ENCODE results near the gene KCNT1. TPM values are rescaled to one million over a fixed set of nuclear protein-coding genes. Genes with fewer than 3 reads are reported as not detected.

The KCNT1 gene
- total RNA-seq, 1 experiment from 2014 or later: not detected

GRCh38 chr9:135768516-135769218 lies 66.7 kb downstream of the KCNT1 start:
- no peak for DNase-seq (ENCODE audit: low read depth)
- in situ Hi-C loops (cut with HindIII; ENCODE audit: low pct_unique_long_range_greater_than_20kb, low sequenced_read_pairs): no loop called here

- no peak for DNase-seq (ENCODE audit: low read depth)
- in situ Hi-C loops (cut with HindIII; ENCODE audit: low pct_unique_long_range_greater_than_20kb, low sequenced_read_pairs): no loop called here
Observed at GRCh38 chr9:135769489-135770202, 67.7 kb downstream of the KCNT1 start.

GRCh38 chr9:135770203-135770535 lies 68.2 kb downstream of the KCNT1 start:
- in situ Hi-C loops (cut with HindIII; ENCODE audit: low pct_unique_long_range_greater_than_20kb, low sequenced_read_pairs): no loop called here
- DNase-seq (ENCODE audit: low read depth): no peak

GRCh38 chr9:135770771-135771170 lies 68.8 kb downstream of the KCNT1 start:
- DNase-seq (ENCODE audit: low read depth): no peak
- in situ Hi-C loops (cut with HindIII; ENCODE audit: low pct_unique_long_range_greater_than_20kb, low sequenced_read_pairs): no loop called here

- in situ Hi-C loops (cut with HindIII; ENCODE audit: low pct_unique_long_range_greater_than_20kb, low sequenced_read_pairs): no loop called here
- no peak for DNase-seq (ENCODE audit: low read depth)
Observed at GRCh38 chr9:135771401-135772051, 69.5 kb downstream of the KCNT1 start.

- in situ Hi-C loops (cut with HindIII; ENCODE audit: low pct_unique_long_range_greater_than_20kb, low sequenced_read_pairs): no loop called here
- no peak for DNase-seq (ENCODE audit: low read depth)
Observed at GRCh38 chr9:135772056-135772646, 70.2 kb downstream of the KCNT1 start.

GRCh38 chr9:135772702-135773493 lies 70.9 kb downstream of the KCNT1 start:
- no peak for DNase-seq (ENCODE audit: low read depth)
- in situ Hi-C loops (cut with HindIII; ENCODE audit: low pct_unique_long_range_greater_than_20kb, low sequenced_read_pairs): no loop called here

GRCh38 chr9:135773530-135774238 lies 71.7 kb downstream of the KCNT1 start:
- in situ Hi-C loops (cut with HindIII; ENCODE audit: low pct_unique_long_range_greater_than_20kb, low sequenced_read_pairs): no loop called here
- no peak for DNase-seq (ENCODE audit: low read depth)

- no peak for DNase-seq (ENCODE audit: low read depth)
- in situ Hi-C loops (cut with HindIII; ENCODE audit: low pct_unique_long_range_greater_than_20kb, low sequenced_read_pairs): no loop called here
Observed at GRCh38 chr9:135774239-135774747, 72.3 kb downstream of the KCNT1 start.

GRCh38 chr9:135774794-135775525 lies 73.0 kb downstream of the KCNT1 start:
- no peak for DNase-seq (ENCODE audit: low read depth)
- in situ Hi-C loops (cut with HindIII; ENCODE audit: low pct_unique_long_range_greater_than_20kb, low sequenced_read_pairs): no loop called here

- DNase-seq (ENCODE audit: low read depth): no peak
- in situ Hi-C loops (cut with HindIII; ENCODE audit: low pct_unique_long_range_greater_than_20kb, low sequenced_read_pairs): no loop called here
Observed at GRCh38 chr9:135775911-135776310, 73.9 kb downstream of the KCNT1 start.

- no peak for DNase-seq (ENCODE audit: low read depth)
- in situ Hi-C loops (cut with HindIII; ENCODE audit: low pct_unique_long_range_greater_than_20kb, low sequenced_read_pairs): no loop called here
Observed at GRCh38 chr9:135776893-135777622, 75.1 kb downstream of the KCNT1 start.

GRCh38 chr9:135777623-135778177 lies 75.7 kb downstream of the KCNT1 start:
- no peak for DNase-seq (ENCODE audit: low read depth)
- in situ Hi-C loops (cut with HindIII; ENCODE audit: low pct_unique_long_range_greater_than_20kb, low sequenced_read_pairs): no loop called here

GRCh38 chr9:135778421-135778820 lies 76.4 kb downstream of the KCNT1 start:
- DNase-seq (ENCODE audit: low read depth): no peak
- in situ Hi-C loops (cut with HindIII; ENCODE audit: low pct_unique_long_range_greater_than_20kb, low sequenced_read_pairs): no loop called here

GRCh38 chr9:135779571-135779970 lies 77.6 kb downstream of the KCNT1 start:
- no peak for DNase-seq (ENCODE audit: low read depth)
- in situ Hi-C loops (cut with HindIII; ENCODE audit: low pct_unique_long_range_greater_than_20kb, low sequenced_read_pairs): no loop called here

- in situ Hi-C loops (cut with HindIII; ENCODE audit: low pct_unique_long_range_greater_than_20kb, low sequenced_read_pairs): no loop called here
- no peak for DNase-seq (ENCODE audit: low read depth)
Observed at GRCh38 chr9:135780086-135780485, 78.1 kb downstream of the KCNT1 start.
